ENCODE measurements around the gene ANKRD36.

DNA sequence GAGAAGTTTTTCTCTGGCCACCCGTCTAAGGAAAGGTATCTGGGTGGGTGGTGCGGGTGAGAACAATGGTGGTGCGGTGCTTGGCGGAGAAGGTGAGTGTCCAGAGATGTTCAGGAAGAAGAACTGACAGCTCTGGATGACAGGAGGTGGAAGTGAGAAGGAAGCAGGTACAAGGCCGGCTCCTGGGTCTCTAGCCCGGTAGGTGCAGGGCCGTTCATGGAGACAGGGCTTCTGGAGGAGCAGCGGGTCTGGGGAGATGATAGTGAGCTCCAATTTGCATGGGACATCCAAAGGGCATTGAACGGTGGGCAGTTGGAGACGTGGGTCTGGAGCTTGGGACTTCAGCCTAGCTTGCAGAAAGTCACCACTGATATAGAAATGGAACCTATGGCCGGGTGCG lies 17.3 kb upstream of the ANKRD36 start:
- TF ChIP-seq, protein P1, sequence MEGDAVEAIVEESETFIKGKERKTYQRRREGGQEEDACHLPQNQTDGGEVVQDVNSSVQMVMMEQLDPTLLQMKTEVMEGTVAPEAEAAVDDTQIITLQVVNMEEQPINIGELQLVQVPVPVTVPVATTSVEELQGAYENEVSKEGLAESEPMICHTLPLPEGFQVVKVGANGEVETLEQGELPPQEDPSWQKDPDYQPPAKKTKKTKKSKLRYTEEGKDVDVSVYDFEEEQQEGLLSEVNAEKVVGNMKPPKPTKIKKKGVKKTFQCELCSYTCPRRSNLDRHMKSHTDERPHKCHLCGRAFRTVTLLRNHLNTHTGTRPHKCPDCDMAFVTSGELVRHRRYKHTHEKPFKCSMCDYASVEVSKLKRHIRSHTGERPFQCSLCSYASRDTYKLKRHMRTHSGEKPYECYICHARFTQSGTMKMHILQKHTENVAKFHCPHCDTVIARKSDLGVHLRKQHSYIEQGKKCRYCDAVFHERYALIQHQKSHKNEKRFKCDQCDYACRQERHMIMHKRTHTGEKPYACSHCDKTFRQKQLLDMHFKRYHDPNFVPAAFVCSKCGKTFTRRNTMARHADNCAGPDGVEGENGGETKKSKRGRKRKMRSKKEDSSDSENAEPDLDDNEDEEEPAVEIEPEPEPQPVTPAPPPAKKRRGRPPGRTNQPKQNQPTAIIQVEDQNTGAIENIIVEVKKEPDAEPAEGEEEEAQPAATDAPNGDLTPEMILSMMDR (IDR thresholded peaks at IDR 0.05), result no peak
- TF ChIP-seq POLR2A (IDR thresholded peaks at IDR 0.05), result no peak

Data from right lobe of liver (tissue), 4 donors.